Suprapubic skin (tissue), 4 donors: ENCODE measurements around the gene SYTL5. TPM values are rescaled to one million over a fixed set of nuclear protein-coding genes. Genes with fewer than 3 reads are reported as not detected.

Source experiments
- DNase-seq, 2 donors: peaks; one replicate each; pipeline ENCODE4 v3.0.0-alpha.2; 2019; ENCODE audit warnings: low spot score in 2 of 2
- H3K27ac ChIP-seq: fragments of 200-600 bp; sonication (generic); one replicate; pipeline ENCODE4 v1.5.1; 2019
- H3K27me3 ChIP-seq: fragments of 200-600 bp; sonication (generic); one replicate; pipeline ENCODE4 v1.5.1; 2019
- H3K36me3 ChIP-seq: fragments of 200-600 bp; sonication (generic); one replicate; pipeline ENCODE4 v1.5.1; 2019
- H3K4me1 ChIP-seq: fragments of 200-600 bp; sonication (generic); one replicate; pipeline ENCODE4 v1.5.1; 2019
- H3K4me3 ChIP-seq: fragments of 200-600 bp; sonication (generic); one replicate; pipeline ENCODE4 v1.5.1; 2019; ENCODE audit warnings: mild to moderate bottlenecking
- H3K9me3 ChIP-seq: fragments of 200-600 bp; sonication (generic); one replicate; pipeline ENCODE4 v1.5.1; 2019
- CTCF ChIP-seq, 2 donors: fragments of 200-600 bp in 1 of 2; fragments of 450-650 bp in 1 of 2; sonication (generic) in 1 of 2; IDR thresholded peaks; one replicate each; pipeline ENCODE4 v1.5.1; 2016 to 2019; ENCODE audit warnings: antibody characterized with exemption in 2 of 2, mild to moderate bottlenecking in 1 of 2, moderate library complexity in 1 of 2
- EP300 ChIP-seq: sonication (generic); formaldehyde crosslinking; IDR thresholded peaks from one replicate; pipeline ENCODE4 v1.6.1; 2017; ENCODE audit warnings: antibody characterized with exemption
- POLR2A ChIP-seq, 2 donors: fragments of 450-650 bp; IDR thresholded peaks; one replicate each; pipeline ENCODE4 v1.6.1; 2017; ENCODE audit warnings: antibody characterized with exemption in 2 of 2, mild to moderate bottlenecking in 2 of 2, moderate library complexity in 2 of 2
- POLR2AphosphoS5 ChIP-seq, 3 donors: sonication (generic); formaldehyde crosslinking; IDR thresholded peaks; one replicate each; pipeline ENCODE4 v1.6.1; 2017; ENCODE audit warnings: antibody characterized with exemption in 3 of 3
- WGBS: methylation state at CpG from one replicate; pipeline ENCODE4 v1.1.5; 2018; 5-methylcytosine and 5-hydroxymethylcytosine counted together
- total RNA-seq, 4 donors: library from RNA; depleted of rRNA; stranded (reverse); fragments of >200 nt; gene quantifications; one replicate each; pipeline ENCODE4 v1.1.0, GENCODE V29; 2016

The SYTL5 gene
- total RNA-seq, 4 donors from 2014 or later, result 0.25 to 0.65 (median 0.37) TPM

- DNase-seq, result no peak
- Histone ChIP-seq H3K4me3 (no peak overlapping the region), H3K36me3 (no peaks in the 10 kb centered on the region), H3K27ac (no peak overlapping the region), H3K27me3 (no peaks in the 10 kb centered on the region), H3K4me1 (no peaks in the 10 kb centered on the region), H3K9me3 (no peaks in the 10 kb centered on the region)
- WGBS, result 79% methylated on average over 1 of the region's 1 CpG
- TF ChIP-seq CTCF (IDR thresholded peaks at IDR 0.05) (no peak), POLR2AphosphoS5 (IDR thresholded peaks at IDR 0.05) (no peak), EP300 (no peak), POLR2A (IDR thresholded peaks at IDR 0.05) (no peak)
Measured at GRCh38 chrX:38069991-38070390, 63.6 kb downstream of the SYTL5 start.

GRCh38 chrX:38079463-38079862 lies 73.1 kb downstream of the SYTL5 start:
- H3K4me3 ChIP-seq, result no peak overlapping the region
- H3K36me3 ChIP-seq, result no peaks in the 10 kb centered on the region
- no peaks in the 10 kb centered on the region for H3K27me3 ChIP-seq
- H3K9me3 ChIP-seq, result no peaks in the 10 kb centered on the region
- H3K27ac ChIP-seq, result no peak overlapping the region
- H3K4me1 ChIP-seq, result no peaks in the 10 kb centered on the region
- DNase-seq, result no peak
- TF ChIP-seq POLR2A (IDR thresholded peaks at IDR 0.05), result no peak
- no peak for TF ChIP-seq POLR2AphosphoS5 (IDR thresholded peaks at IDR 0.05)
- TF ChIP-seq EP300, result no peak
- no peak for TF ChIP-seq CTCF (IDR thresholded peaks at IDR 0.05)

GRCh38 chrX:38080808-38081207 lies 74.5 kb downstream of the SYTL5 start:
- WGBS, result 79% methylated on average over 3 of the region's 3 CpGs

GRCh38 chrX:38081909-38082308 lies 75.6 kb downstream of the SYTL5 start:
- TF ChIP-seq POLR2AphosphoS5 (IDR thresholded peaks at IDR 0.05) (no peak), EP300 (no peak), POLR2A (IDR thresholded peaks at IDR 0.05) (no peak), CTCF (IDR thresholded peaks at IDR 0.05) (no peak)
- no peaks in the 10 kb centered on the region for H3K4me1 ChIP-seq
- no peaks in the 10 kb centered on the region for H3K9me3 ChIP-seq
- H3K36me3 ChIP-seq, result no peaks in the 10 kb centered on the region
- H3K27me3 ChIP-seq, result no peaks in the 10 kb centered on the region
- no peak overlapping the region for H3K27ac ChIP-seq
- 73% methylated on average over 1 of the region's 1 CpG for WGBS
- DNase-seq, result no peak
- no peak overlapping the region for H3K4me3 ChIP-seq

More at GRCh38 chrX:38080808-38081207, 74.5 kb downstream of the SYTL5 start:
- TF ChIP-seq POLR2A (IDR thresholded peaks at IDR 0.05) (no peak), EP300 (no peak), POLR2AphosphoS5 (IDR thresholded peaks at IDR 0.05) (no peak), CTCF (IDR thresholded peaks at IDR 0.05) (no peak)
- H3K27ac ChIP-seq, result no peak overlapping the region
- no peaks in the 10 kb centered on the region for H3K9me3 ChIP-seq
- no peaks in the 10 kb centered on the region for H3K36me3 ChIP-seq
- no peak overlapping the region for H3K4me3 ChIP-seq
- no peaks in the 10 kb centered on the region for H3K27me3 ChIP-seq
- no peaks in the 10 kb centered on the region for H3K4me1 ChIP-seq
- DNase-seq, result no peak

GRCh38 chrX:38082309-38082708 lies 76.0 kb downstream of the SYTL5 start:
- no peaks in the 10 kb centered on the region for H3K9me3 ChIP-seq
- no peaks in the 10 kb centered on the region for H3K4me1 ChIP-seq
- H3K27me3 ChIP-seq, result no peaks in the 10 kb centered on the region
- no peak overlapping the region for H3K27ac ChIP-seq
- WGBS, result 79% methylated on average over 2 of the region's 2 CpGs
- no peak for TF ChIP-seq CTCF (IDR thresholded peaks at IDR 0.05)
- TF ChIP-seq EP300, result no peak
- TF ChIP-seq POLR2AphosphoS5 (IDR thresholded peaks at IDR 0.05), result no peak
- no peak for TF ChIP-seq POLR2A (IDR thresholded peaks at IDR 0.05)
- DNase-seq, result no peak
- no peaks in the 10 kb centered on the region for H3K36me3 ChIP-seq
- no peak overlapping the region for H3K4me3 ChIP-seq
